Measurements from ENCODE around the gene KRTAP10-1. TPM values are rescaled to one million over a fixed set of nuclear protein-coding genes. Genes with fewer than 3 reads are reported as not detected.

The KRTAP10-1 gene
- total RNA-seq, 1 experiment from 2014 or later: not detected

DNA sequence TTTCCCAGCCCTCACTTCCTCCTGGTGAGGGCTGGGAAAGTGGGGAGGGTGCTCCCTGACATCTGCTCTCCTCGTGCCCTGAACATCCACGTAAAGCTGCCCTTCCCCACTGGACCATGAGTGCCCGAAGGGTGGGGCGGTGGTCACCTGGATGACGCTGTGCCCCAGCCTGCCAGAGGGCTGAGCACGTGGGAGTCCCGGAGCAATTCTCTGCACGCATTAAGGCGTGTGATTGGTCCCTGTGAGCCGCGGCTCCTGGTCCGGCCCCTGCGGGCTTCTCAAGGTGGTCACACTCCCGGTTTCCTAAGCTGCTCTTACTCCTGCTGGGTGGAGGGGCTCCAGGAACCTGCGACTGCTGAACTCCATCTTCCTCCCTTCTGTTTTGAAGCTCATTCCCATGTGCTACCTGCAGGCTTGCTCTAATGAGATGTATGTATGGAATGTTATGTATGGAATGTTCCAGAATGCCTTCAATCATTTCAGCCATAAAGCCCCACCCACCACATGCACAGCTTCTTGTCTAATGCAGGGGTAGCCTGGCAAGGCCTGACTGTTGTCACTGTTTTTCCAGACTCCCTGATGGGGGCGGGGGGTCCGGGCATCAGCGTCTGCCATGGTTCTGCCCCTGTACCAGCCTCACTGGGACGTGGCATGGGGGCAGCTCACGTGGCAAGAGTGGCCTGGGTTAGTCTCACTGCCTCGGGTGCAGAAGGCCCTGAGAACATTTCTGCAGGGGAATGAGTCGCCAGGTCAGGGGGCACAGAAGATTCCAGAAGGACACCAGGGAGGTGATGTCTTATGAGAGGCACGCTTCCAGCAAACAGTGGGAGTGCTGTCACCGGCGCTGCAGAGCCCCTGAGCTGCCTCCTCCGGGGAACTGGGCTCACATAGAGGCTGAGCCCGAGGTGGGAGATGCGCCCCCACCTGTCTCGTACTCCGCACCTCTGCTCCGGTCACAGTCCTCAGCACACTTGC, 19.4 kb downstream of the KRTAP10-1 start:
- Histone ChIP-seq H3K4me1 (ENCODE audit: insufficient read depth, low read length) (no peaks in the 10 kb centered on the region), H3K27me3 (ENCODE audit: low read length) (no peaks in the 10 kb centered on the region), H3K4me3 (ENCODE audit: low read length) (no peak overlapping the region), H3K4me2 (ENCODE audit: low read length) (no peak overlapping the region), H3K36me3 (ENCODE audit: low read depth, low read length) (no peaks in the 10 kb centered on the region), H3F3A (ENCODE audit: low read length, unreplicated experiment) (no peaks in the 10 kb centered on the region), H3K79me2 (ENCODE audit: low read length) (no peaks in the 10 kb centered on the region), H4K20me1 (ENCODE audit: low read length) (no peaks in the 10 kb centered on the region), H3K9ac (ENCODE audit: low read length) (no peak overlapping the region), H2AFZ (ENCODE audit: low read length) (no peak overlapping the region), H3K27ac (ENCODE audit: low read length) (no peak overlapping the region), H3K9me3 (ENCODE audit: low read length) (peaks cover 8% of the 10 kb centered on the region; the same call in 1 of the 2 replicates), H3K9me2 (replicated peaks; ENCODE audit: low read length) (no peaks in the 10 kb centered on the region)
- ChIA-PET POLR2A (ENCODE audit: unreplicated experiment) (no interaction called here), CTCF (no interaction called here)
- TF ChIP-seq, protein P1, sequence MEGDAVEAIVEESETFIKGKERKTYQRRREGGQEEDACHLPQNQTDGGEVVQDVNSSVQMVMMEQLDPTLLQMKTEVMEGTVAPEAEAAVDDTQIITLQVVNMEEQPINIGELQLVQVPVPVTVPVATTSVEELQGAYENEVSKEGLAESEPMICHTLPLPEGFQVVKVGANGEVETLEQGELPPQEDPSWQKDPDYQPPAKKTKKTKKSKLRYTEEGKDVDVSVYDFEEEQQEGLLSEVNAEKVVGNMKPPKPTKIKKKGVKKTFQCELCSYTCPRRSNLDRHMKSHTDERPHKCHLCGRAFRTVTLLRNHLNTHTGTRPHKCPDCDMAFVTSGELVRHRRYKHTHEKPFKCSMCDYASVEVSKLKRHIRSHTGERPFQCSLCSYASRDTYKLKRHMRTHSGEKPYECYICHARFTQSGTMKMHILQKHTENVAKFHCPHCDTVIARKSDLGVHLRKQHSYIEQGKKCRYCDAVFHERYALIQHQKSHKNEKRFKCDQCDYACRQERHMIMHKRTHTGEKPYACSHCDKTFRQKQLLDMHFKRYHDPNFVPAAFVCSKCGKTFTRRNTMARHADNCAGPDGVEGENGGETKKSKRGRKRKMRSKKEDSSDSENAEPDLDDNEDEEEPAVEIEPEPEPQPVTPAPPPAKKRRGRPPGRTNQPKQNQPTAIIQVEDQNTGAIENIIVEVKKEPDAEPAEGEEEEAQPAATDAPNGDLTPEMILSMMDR (conservative IDR thresholded peaks at IDR 0.05; ENCODE audit: low read depth, low read length): no peak
- intact Hi-C loops (cut with micrococcal nuclease): no loop called here
- DNase-seq (no peak), ATAC-seq (no peak)
- BruUV-seq (replicated peaks): no TSS peak

DNA sequence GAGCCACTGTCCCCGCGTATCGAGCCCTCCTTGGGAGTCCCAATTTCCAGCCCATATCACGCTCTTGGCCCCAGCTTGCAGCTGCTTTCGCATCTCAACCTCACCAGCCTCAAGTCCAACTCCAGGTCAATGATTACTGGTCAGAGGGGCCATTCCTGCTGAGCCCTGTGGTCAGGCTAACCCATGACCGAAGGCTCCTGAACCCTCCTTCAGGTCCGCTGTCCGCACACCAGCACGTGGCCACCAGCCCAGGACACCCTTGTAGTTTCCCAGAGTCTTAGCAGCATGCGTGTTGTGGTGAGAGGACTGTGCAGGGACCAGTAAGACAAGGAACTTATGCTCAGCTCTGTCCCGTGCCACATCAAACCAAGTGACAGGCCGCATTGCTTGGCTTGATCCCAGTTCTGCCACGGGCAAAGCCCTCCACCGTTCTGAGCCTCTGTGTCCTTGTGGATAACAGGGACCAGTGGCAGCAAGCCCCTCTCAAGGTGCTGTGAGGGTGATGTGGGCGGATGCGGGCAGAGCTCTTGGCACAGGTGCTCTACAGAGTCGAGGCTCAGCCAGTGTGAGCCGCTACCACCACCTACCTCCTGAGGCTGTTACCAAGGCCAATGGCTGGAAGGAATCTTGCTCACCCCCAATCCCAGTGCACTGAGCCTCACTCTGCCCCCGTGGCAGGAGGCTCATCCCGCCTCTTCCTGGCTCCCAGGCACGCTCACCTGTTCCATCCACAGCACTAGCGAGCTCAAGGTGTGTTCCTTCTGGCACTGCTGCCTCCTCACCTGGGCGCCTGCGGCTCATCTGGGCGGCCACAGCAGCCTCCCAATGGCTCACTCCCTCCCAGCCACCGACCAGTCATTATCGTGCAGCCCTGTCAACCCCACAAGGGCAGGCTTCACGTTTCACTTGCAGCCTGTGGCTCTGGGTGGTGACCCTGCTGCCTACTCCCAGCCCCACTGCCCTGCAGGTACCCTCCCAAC, 20.4 kb downstream of the KRTAP10-1 start:
- H3F3A ChIP-seq (ENCODE audit: low read length, unreplicated experiment): no peaks in the 10 kb centered on the region
- no peak overlapping the region for H3K27ac ChIP-seq (ENCODE audit: low read length)
- no peak overlapping the region for H3K4me2 ChIP-seq (ENCODE audit: low read length)
- TF ChIP-seq, protein P1 (conservative IDR thresholded peaks at IDR 0.05; ENCODE audit: low read depth, low read length): no peak
- no peak for TF ChIP-seq EZH2 (IDR thresholded peaks at IDR 0.05; ENCODE audit: low read length, unreplicated experiment)
- no peak for TF ChIP-seq EZH2phosphoT487 (IDR thresholded peaks at IDR 0.05; ENCODE audit: borderline replicate concordance, low read length)
- no peaks in the 10 kb centered on the region for H3K9me2 ChIP-seq (replicated peaks; ENCODE audit: low read length)
- DNase-seq: no peak
- no peaks in the 10 kb centered on the region for H4K20me1 ChIP-seq (ENCODE audit: low read length)
- intact Hi-C loops (cut with micrococcal nuclease): no loop called here
- ATAC-seq: no peak
- no peaks in the 10 kb centered on the region for H3K4me1 ChIP-seq (ENCODE audit: insufficient read depth, low read length)
- ChIA-PET POLR2A (ENCODE audit: unreplicated experiment) (no interaction called here), CTCF (no interaction called here)
- H2AFZ ChIP-seq (ENCODE audit: low read length): no peak overlapping the region
- H3K9me3 ChIP-seq (ENCODE audit: low read length): 0 out of 2 replicates have a peak, but pooled peaks cover 2% of the 10 kb centered on the region
- H3K27me3 ChIP-seq (ENCODE audit: low read length): no peaks in the 10 kb centered on the region
- H3K4me3 ChIP-seq (ENCODE audit: low read length): no peak overlapping the region
- no peaks in the 10 kb centered on the region for H3K79me2 ChIP-seq (ENCODE audit: low read length)
- no TSS peak for BruUV-seq (replicated peaks)
- no peak overlapping the region for H3K9ac ChIP-seq (ENCODE audit: low read length)
- no peaks in the 10 kb centered on the region for H3K36me3 ChIP-seq (ENCODE audit: low read depth, low read length)
